Activated T-cell treated with anti-CD3 and anti-CD28 coated beads, Interleukin-2, amount 50 U/mL, for 1 hour (primary cell): Measurements from ENCODE around the gene RGPD5.
"Not testable (repeated sequence)": the region's sequence is repeated elsewhere in the genome, so short reads cannot be mapped to it uniquely, and the experiment has no call there.

Experiments
- DNase-seq: peaks from one replicate; pipeline ENCODE4 v3.0.0-alpha.2; 2020

Gene RGPD5

GRCh38 chr2:109794074-109794737, at the start of gene RGPD5:
TSS of gene RGPD5 (plus strand) at chr2:109794305. CDS start at chr2:109794466, 161 bp downstream.
- DNase-seq: not testable (repeated sequence)

GRCh38 chr2:109751572-109751971, 42.5 kb upstream of the RGPD5 start:
- DNase-seq: not testable (repeated sequence)

- not testable (repeated sequence) for DNase-seq
Measured at GRCh38 chr2:109757163-109757824, 36.8 kb upstream of the RGPD5 start.

- not testable (repeated sequence) for DNase-seq
Measured at GRCh38 chr2:109760265-109761042, 33.7 kb upstream of the RGPD5 start.

- DNase-seq: not testable (repeated sequence)
Measured at GRCh38 chr2:109761043-109761454, 33.1 kb upstream of the RGPD5 start.

- not testable (repeated sequence) for DNase-seq
Measured at GRCh38 chr2:109761976-109762375, 32.1 kb upstream of the RGPD5 start.

GRCh38 chr2:109766074-109766473, 28.0 kb upstream of the RGPD5 start:
- DNase-seq: not testable (repeated sequence)

- DNase-seq: not testable (repeated sequence)
Measured at GRCh38 chr2:109766886-109767578, 27.1 kb upstream of the RGPD5 start.

GRCh38 chr2:109768934-109769333, 25.2 kb upstream of the RGPD5 start:
- not testable (repeated sequence) for DNase-seq

- DNase-seq: not testable (repeated sequence)
Measured at GRCh38 chr2:109779118-109779517, 15.0 kb upstream of the RGPD5 start.

- DNase-seq: not testable (repeated sequence)
Measured at GRCh38 chr2:109781147-109781816, 12.8 kb upstream of the RGPD5 start.

- DNase-seq: not testable (repeated sequence)
Measured at GRCh38 chr2:109782446-109782993, 11.6 kb upstream of the RGPD5 start.

- DNase-seq: not testable (repeated sequence)
Measured at GRCh38 chr2:109791530-109792279, 2.4 kb upstream of the RGPD5 start.

GRCh38 chr2:109792659-109793058, 1.4 kb upstream of the RGPD5 start:
- not testable (repeated sequence) for DNase-seq

- not testable (repeated sequence) for DNase-seq
Measured at GRCh38 chr2:109871129-109871751, 77.1 kb downstream of the RGPD5 start.

GRCh38 chr2:109876625-109877024, 82.5 kb downstream of the RGPD5 start:
- not testable (repeated sequence) for DNase-seq

- DNase-seq: not testable (repeated sequence)
Measured at GRCh38 chr2:109882112-109882511, 88.0 kb downstream of the RGPD5 start.

- not testable (repeated sequence) for DNase-seq
Measured at GRCh38 chr2:109888414-109888813, 94.3 kb downstream of the RGPD5 start.

- DNase-seq: not testable (repeated sequence)
Measured at GRCh38 chr2:109889909-109890308, 95.8 kb downstream of the RGPD5 start.

GRCh38 chr2:109891024-109891423, 96.9 kb downstream of the RGPD5 start:
- not testable (repeated sequence) for DNase-seq

GRCh38 chr2:109893736-109894135, 99.6 kb downstream of the RGPD5 start:
- not testable (repeated sequence) for DNase-seq
